ENCODE measurements around the gene AFG1L. TPM values are rescaled to one million over a fixed set of nuclear protein-coding genes. Genes with fewer than 3 reads are reported as not detected.
A peak's percentile ranks its signal among the peaks of the same experiment; 100 is the strongest.

AFG1L gene
- total RNA-seq, 3 donors from 2014 or later (not counting 1 experiment from before 2014, with no cell fraction given): 4.8 to 9.2 (median 5.2) TPM

DNA sequence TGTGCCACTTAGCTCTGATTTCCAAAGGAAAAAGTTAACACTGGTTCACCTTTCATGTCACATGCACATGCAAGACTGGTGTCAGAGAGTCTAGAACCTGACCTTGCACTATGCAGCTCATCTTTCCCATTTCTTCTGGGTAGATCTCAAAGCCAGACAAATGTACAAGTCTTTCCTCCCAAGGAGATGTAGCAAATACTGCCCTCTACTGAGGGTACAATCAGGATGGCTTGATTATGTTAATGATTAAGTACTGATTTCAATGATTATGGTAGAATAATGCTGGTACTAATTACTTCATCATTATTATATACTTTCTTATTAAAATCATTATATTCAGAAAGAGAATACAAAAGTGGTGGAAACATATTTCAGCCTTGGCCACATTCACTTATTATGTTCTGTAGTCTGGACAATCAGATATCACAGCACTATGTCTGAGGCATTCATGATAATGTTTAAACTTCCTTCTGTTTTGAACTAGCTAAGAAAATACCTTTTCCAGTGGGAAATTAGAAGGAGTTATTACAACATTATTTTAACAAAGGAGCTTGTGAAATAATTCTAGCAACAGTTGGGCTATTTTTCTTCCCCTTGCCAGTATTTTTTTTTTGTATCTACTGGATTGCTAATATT is 197.4 kb downstream of the AFG1L start:
- no peak for ATAC-seq

DNA sequence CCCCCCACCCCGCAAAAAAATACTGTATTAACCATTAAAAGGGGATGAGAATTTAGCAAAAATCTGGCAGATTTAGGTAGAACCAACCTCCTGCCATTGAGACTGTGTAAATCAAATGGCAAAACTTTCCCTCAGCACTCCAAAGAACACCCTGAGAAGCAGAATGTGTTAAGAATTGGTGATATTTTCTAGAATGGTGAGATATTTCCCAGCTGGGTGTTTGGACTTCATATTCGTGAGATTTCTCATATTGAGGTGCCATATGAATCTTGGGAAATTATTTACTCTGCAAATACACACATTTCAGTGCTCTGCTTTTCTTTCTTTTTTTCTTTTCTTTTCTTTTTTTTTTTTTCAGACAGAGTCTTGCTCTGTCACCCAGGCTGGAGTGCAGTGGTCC is 199.6 kb downstream of the AFG1L start:
- no peaks in the 10 kb centered on the region for H3K36me3 Mint-ChIP-seq
- Histone ChIP-seq H3K27me3 (ENCODE audit: control insufficient read depth, insufficient read depth, low read length) (no peaks in the 10 kb centered on the region), H3K27ac (ENCODE audit: low read length) (no peak overlapping the region), H3K36me3 (ENCODE audit: control insufficient read depth, insufficient read depth, low read length) (no peaks in the 10 kb centered on the region), H3K9me3 (ENCODE audit: control insufficient read depth, insufficient read depth, low read length) (no peaks in the 10 kb centered on the region), H3K4me1 (ENCODE audit: control insufficient read depth, insufficient read depth, low read length) (no peaks in the 10 kb centered on the region), H3K4me3 (ENCODE audit: low read length) (no peak overlapping the region)
- intact Hi-C loops (cut with micrococcal nuclease): loop anchor here (10.0 kb wide), 1 partner anchor 380 kb away; no protein-coding TSS in a partner anchor
- no peaks in the 10 kb centered on the region for H3K9me3 Mint-ChIP-seq
- H3K4me3 Mint-ChIP-seq: no peak overlapping the region
- no peaks in the 10 kb centered on the region for H3K27me3 Mint-ChIP-seq (ENCODE audit: low read depth in 2 of 2)
- H3K27ac Mint-ChIP-seq: no peak overlapping the region
- ATAC-seq (no peak), DNase-seq (no peak)
- TF ChIP-seq, protein P1, sequence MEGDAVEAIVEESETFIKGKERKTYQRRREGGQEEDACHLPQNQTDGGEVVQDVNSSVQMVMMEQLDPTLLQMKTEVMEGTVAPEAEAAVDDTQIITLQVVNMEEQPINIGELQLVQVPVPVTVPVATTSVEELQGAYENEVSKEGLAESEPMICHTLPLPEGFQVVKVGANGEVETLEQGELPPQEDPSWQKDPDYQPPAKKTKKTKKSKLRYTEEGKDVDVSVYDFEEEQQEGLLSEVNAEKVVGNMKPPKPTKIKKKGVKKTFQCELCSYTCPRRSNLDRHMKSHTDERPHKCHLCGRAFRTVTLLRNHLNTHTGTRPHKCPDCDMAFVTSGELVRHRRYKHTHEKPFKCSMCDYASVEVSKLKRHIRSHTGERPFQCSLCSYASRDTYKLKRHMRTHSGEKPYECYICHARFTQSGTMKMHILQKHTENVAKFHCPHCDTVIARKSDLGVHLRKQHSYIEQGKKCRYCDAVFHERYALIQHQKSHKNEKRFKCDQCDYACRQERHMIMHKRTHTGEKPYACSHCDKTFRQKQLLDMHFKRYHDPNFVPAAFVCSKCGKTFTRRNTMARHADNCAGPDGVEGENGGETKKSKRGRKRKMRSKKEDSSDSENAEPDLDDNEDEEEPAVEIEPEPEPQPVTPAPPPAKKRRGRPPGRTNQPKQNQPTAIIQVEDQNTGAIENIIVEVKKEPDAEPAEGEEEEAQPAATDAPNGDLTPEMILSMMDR (IDR thresholded peaks at IDR 0.05): no peak
- H3K4me1 Mint-ChIP-seq: no peaks in the 10 kb centered on the region
- no CpG with 5 or more reads among the region's 2 CpGs for WGBS (ENCODE audit: insufficient coverage)

More for the DNA sequence above, 197.4 kb downstream of the AFG1L start:
- Histone ChIP-seq H3K4me3 (ENCODE audit: low read length) (no peak overlapping the region), H3K36me3 (ENCODE audit: control insufficient read depth, insufficient read depth, low read length) (no peaks in the 10 kb centered on the region), H3K27ac (ENCODE audit: low read length) (no peak overlapping the region), H3K27me3 (ENCODE audit: control insufficient read depth, insufficient read depth, low read length) (no peaks in the 10 kb centered on the region), H3K4me1 (ENCODE audit: control insufficient read depth, insufficient read depth, low read length) (no peaks in the 10 kb centered on the region), H3K9me3 (ENCODE audit: control insufficient read depth, insufficient read depth, low read length) (no peaks in the 10 kb centered on the region)
- TF ChIP-seq, protein P1 (IDR thresholded peaks at IDR 0.05): peak; percentile 35
- no peak overlapping the region for H3K4me3 Mint-ChIP-seq
- H3K27ac Mint-ChIP-seq: no peak overlapping the region
- no peaks in the 10 kb centered on the region for H3K9me3 Mint-ChIP-seq
- H3K36me3 Mint-ChIP-seq: no peaks in the 10 kb centered on the region
- no peaks in the 10 kb centered on the region for H3K4me1 Mint-ChIP-seq
- peaks cover 0 to 2% of the 10 kb centered on the region in 2 donors for H3K27me3 Mint-ChIP-seq (ENCODE audit: low read depth in 2 of 2)
- peak in 1 of 2 donors; percentile 52 for DNase-seq
- intact Hi-C loops (cut with micrococcal nuclease): loop anchor here (10.0 kb wide), 1 partner anchor 377 kb away; no protein-coding TSS in a partner anchor

DNA sequence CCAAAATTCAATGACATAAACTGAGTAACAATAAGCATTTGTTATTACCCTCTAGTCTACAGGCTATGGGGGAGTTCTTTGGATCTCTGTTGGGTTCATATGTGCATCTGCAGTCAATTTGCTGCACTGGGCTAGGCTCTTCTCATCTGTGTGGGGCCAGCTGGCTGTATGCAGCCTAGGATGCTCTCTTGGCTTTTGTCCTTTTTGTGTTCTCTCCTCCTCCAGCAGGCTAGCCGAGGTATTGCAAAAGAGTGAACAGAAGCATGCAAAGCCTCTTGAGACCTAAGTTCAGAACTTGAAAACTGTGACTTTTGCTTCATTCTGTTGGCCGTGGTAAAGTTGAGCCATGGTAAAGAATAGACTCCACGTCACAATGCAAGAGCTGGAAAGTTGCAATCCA is 203.0 kb downstream of the AFG1L start:
- no peaks in the 10 kb centered on the region for H3K27me3 Mint-ChIP-seq (ENCODE audit: low read depth in 2 of 2)
- Histone ChIP-seq H3K9me3 (ENCODE audit: control insufficient read depth, insufficient read depth, low read length) (no peaks in the 10 kb centered on the region), H3K27ac (ENCODE audit: low read length) (no peak overlapping the region), H3K4me1 (ENCODE audit: control insufficient read depth, insufficient read depth, low read length) (no peaks in the 10 kb centered on the region), H3K27me3 (ENCODE audit: control insufficient read depth, insufficient read depth, low read length) (no peaks in the 10 kb centered on the region), H3K4me3 (ENCODE audit: low read length) (no peak overlapping the region), H3K36me3 (ENCODE audit: control insufficient read depth, insufficient read depth, low read length) (no peaks in the 10 kb centered on the region)
- intact Hi-C loops (cut with micrococcal nuclease): loop anchor here (10.0 kb wide), 1 partner anchor 383 kb away; no protein-coding TSS in a partner anchor
- no peak overlapping the region for H3K27ac Mint-ChIP-seq
- TF ChIP-seq, protein P1 (IDR thresholded peaks at IDR 0.05): no peak
- no peaks in the 10 kb centered on the region for H3K4me1 Mint-ChIP-seq
- no peaks in the 10 kb centered on the region for H3K9me3 Mint-ChIP-seq
- no peak for ATAC-seq
- H3K4me3 Mint-ChIP-seq: no peak overlapping the region
- DNase-seq: peak in 1 of 2 donors; percentile 7
- WGBS (ENCODE audit: insufficient coverage): 85% methylated on average over 3 of the region's 3 CpGs
- H3K36me3 Mint-ChIP-seq: no peaks in the 10 kb centered on the region

DNA sequence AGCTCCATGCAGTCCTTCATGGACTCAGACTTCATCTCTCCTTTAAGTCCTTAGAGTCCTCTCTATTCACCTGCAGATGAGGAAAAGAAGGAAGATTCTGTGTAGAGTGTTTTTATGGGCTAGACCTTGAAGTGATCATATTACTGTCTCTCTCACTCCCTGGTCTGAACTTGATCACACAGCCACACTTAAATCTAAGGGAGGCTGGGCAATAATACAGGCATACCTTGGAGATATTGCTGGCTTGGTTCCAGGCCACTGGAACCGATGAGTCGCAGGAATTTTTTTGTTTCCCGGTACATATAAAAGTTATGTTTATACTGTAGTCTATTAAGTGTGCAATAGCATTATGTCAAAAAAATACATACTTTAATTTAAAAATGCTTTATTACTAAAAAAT is 206.7 kb downstream of the AFG1L start:
- ATAC-seq (no peak), DNase-seq (no peak)
- no CpG with 5 or more reads among the region's 3 CpGs for WGBS (ENCODE audit: insufficient coverage)
- no peaks in the 10 kb centered on the region for H3K9me3 ChIP-seq (ENCODE audit: control insufficient read depth, insufficient read depth, low read length)
- Mint-ChIP-seq H3K4me3 (no peak overlapping the region), H3K36me3 (no peaks in the 10 kb centered on the region), H3K9me3 (no peaks in the 10 kb centered on the region), H3K27me3 (ENCODE audit: low read depth in 2 of 2) (no peaks in the 10 kb centered on the region), H3K4me1 (no peaks in the 10 kb centered on the region), H3K27ac (no peak overlapping the region)
- no peaks in the 10 kb centered on the region for H3K27me3 ChIP-seq (ENCODE audit: control insufficient read depth, insufficient read depth, low read length)
- H3K4me1 ChIP-seq (ENCODE audit: control insufficient read depth, insufficient read depth, low read length): no peaks in the 10 kb centered on the region
- H3K4me3 ChIP-seq (ENCODE audit: low read length): no peak overlapping the region
- no peaks in the 10 kb centered on the region for H3K36me3 ChIP-seq (ENCODE audit: control insufficient read depth, insufficient read depth, low read length)
- TF ChIP-seq, protein P1 (IDR thresholded peaks at IDR 0.05): no peak
- intact Hi-C loops (cut with micrococcal nuclease): no loop called here
- H3K27ac ChIP-seq (ENCODE audit: low read length): no peak overlapping the region
